ENCODE results near the gene CD40. TPM values are rescaled to one million over a fixed set of nuclear protein-coding genes. Genes with fewer than 3 reads are reported as not detected.
A peak's percentile ranks its signal among the peaks of the same experiment; 100 is the strongest.

CD40 gene
- total and polyA plus RNA-seq, 10 of the 15 experiments (the other 5 are each of a cell fraction or from before 2014, with no cell fraction given): 40.8 to 193 (median 89.5) TPM

GRCh38 chr20:46117704-46118467 lies at the start of gene CD40 (continued):
- peak; percentile 29; the same call in 1 of the 2 replicates for TF ChIP-seq MLLT1 (IDR thresholded peaks at IDR 0.05)
- TF ChIP-seq NKRF (conservative IDR thresholded peaks at IDR 0.05): no peak
- TF ChIP-seq RCOR1 (conservative IDR thresholded peaks at IDR 0.05; ENCODE audit: low read depth, low read length): no peak
- TF ChIP-seq SMARCA5 (IDR thresholded peaks at IDR 0.05): peak; percentile 77
- TF ChIP-seq NFIC (IDR thresholded peaks at IDR 0.05; ENCODE audit: low read depth, low read length): peak; percentile 42; the same call in 1 of the 2 replicates
- peak; percentile 71; the same call in 1 of the 2 replicates for TF ChIP-seq DPF2 (IDR thresholded peaks at IDR 0.05)
- no peak for TF ChIP-seq MYC (IDR thresholded peaks at IDR 0.05; ENCODE audit: insufficient read depth, insufficient read length, insufficient replicate concordance, low read length, severe bottlenecking)
- TF ChIP-seq RB1 (IDR thresholded peaks at IDR 0.05; ENCODE audit: borderline replicate concordance): peak; percentile 91; the same call in 1 of the 2 replicates
- TF ChIP-seq LARP7 (IDR thresholded peaks at IDR 0.05): peak; percentile 55
- TF ChIP-seq ELK1 (IDR thresholded peaks at IDR 0.05; ENCODE audit: low read depth, low read length): no peak
- peak; percentile 95 for TF ChIP-seq TAF1 (IDR thresholded peaks at IDR 0.05; ENCODE audit: borderline replicate concordance, low read depth, low read length)
- TF ChIP-seq SMAD5 (IDR thresholded peaks at IDR 0.05; ENCODE audit: low read depth): peak; percentile 79
- no peak; the same call in 1 of the 2 replicates for TF ChIP-seq TBL1XR1 (IDR thresholded peaks at IDR 0.05; ENCODE audit: low read depth, low read length)
- TF ChIP-seq MTA3 (IDR thresholded peaks at IDR 0.05; ENCODE audit: borderline replicate concordance, low read length): no peak
- no peak for TF ChIP-seq NR2C1 (IDR thresholded peaks at IDR 0.05)
- no peak for TF ChIP-seq NFYB (IDR thresholded peaks at IDR 0.05; ENCODE audit: insufficient read depth, low read depth, low read length)
- TF ChIP-seq BCLAF1 (IDR thresholded peaks at IDR 0.05): no peak
- TF ChIP-seq MXI1 (IDR thresholded peaks at IDR 0.05; ENCODE audit: low read depth, low read length): no peak; the same call in 1 of the 2 replicates
- no peak for TF ChIP-seq IRF5 (IDR thresholded peaks at IDR 0.05; ENCODE audit: borderline replicate concordance)
- TF ChIP-seq CHD4 (IDR thresholded peaks at IDR 0.05): 0 out of 2 replicates have a peak, but pooled peaks have one; percentile 62
- TF ChIP-seq ZNF207 (IDR thresholded peaks at IDR 0.05; ENCODE audit: borderline replicate concordance): 0 out of 2 replicates have a peak, but pooled peaks have one; percentile 78

Measured in GM12878 (cell line).